Omental fat pad (tissue), 4 donors: ENCODE results near the gene CENPU. TPM values are rescaled to one million over a fixed set of nuclear protein-coding genes. Genes with fewer than 3 reads are reported as not detected.

Experiments
- ATAC-seq: fragments of 150-250 bp; one replicate; pipeline ENCODE4 v1.9.1; 2016; ENCODE audit warnings: mild to moderate bottlenecking, moderate library complexity; ENCODE audit not compliant: low FRiP score
- DNase-seq: peaks from one replicate; pipeline ENCODE4 v3.0.0-alpha.2; 2019; ENCODE audit warnings: low spot score
- total RNA-seq, 4 donors: library from RNA; depleted of rRNA; stranded (reverse); fragments of >200 nt; gene quantifications; one replicate each; pipeline ENCODE4 v1.1.0, GENCODE V29; 2016
- TF ChIP-seq, protein P1 (sequence below), 3 donors: fragments of 450-650 bp; IDR thresholded peaks; one replicate each; pipeline ENCODE4 v1.5.1; 2016 to 2017; ENCODE audit warnings: antibody characterized with exemption in 3 of 3, mild to moderate bottlenecking in 3 of 3, moderate library complexity in 2 of 3

CENPU gene
- total RNA-seq, 4 donors from 2014 or later: 1.3 to 4.6 (median 3.6) TPM

DNA sequence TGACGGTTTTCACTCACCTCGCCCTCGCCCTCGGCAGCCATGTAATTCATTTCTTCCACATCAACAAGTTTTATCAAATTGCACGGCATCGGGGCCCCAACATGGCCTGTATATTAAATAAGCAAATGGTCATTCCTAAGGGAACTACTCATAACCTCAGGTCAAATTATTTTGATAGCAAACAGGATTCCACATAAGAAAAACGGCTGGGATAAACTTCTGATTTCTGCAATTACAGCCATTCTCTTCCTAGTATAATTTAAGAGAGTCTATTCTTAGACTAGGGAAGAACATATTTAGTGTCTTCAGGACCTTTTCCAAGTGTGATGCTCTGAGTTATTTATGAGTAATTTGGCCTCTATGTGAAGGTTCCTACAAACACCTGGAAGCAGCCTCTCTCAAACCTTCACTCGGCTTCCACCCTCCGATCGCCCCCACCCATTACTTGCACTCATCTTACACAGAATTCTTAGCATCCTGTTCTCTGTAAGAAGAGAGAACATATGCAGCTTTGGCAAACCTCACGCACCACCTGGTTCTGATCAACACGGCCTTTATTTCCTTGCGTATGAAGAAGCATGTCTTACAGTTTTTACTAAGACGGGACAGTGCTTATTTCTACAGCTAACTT lies 29.4 kb upstream of the CENPU start:
- DNase-seq (no peak), ATAC-seq (no peak)
- TF ChIP-seq, protein P1, sequence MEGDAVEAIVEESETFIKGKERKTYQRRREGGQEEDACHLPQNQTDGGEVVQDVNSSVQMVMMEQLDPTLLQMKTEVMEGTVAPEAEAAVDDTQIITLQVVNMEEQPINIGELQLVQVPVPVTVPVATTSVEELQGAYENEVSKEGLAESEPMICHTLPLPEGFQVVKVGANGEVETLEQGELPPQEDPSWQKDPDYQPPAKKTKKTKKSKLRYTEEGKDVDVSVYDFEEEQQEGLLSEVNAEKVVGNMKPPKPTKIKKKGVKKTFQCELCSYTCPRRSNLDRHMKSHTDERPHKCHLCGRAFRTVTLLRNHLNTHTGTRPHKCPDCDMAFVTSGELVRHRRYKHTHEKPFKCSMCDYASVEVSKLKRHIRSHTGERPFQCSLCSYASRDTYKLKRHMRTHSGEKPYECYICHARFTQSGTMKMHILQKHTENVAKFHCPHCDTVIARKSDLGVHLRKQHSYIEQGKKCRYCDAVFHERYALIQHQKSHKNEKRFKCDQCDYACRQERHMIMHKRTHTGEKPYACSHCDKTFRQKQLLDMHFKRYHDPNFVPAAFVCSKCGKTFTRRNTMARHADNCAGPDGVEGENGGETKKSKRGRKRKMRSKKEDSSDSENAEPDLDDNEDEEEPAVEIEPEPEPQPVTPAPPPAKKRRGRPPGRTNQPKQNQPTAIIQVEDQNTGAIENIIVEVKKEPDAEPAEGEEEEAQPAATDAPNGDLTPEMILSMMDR (IDR thresholded peaks at IDR 0.05): no peak

DNA sequence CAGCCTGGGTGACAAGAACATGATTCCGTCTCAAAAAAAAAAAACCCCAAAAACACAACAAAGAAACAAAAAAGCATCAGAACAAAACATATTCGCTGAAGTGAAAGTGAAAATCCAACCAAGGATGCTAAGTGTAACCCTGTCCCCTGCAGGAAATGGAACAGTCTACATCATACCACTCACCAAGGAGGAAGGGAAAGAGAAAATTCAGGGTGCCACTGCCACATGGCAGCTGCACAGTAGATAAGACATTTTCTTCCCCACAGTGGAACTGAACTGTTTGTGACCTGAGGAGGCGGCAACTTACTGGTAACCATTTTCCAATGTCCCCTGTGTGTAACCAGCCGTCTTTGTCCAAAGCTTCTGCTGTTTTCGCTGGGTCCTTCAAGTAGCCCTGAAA lies 28.2 kb upstream of the CENPU start:
- no peak for DNase-seq

DNA sequence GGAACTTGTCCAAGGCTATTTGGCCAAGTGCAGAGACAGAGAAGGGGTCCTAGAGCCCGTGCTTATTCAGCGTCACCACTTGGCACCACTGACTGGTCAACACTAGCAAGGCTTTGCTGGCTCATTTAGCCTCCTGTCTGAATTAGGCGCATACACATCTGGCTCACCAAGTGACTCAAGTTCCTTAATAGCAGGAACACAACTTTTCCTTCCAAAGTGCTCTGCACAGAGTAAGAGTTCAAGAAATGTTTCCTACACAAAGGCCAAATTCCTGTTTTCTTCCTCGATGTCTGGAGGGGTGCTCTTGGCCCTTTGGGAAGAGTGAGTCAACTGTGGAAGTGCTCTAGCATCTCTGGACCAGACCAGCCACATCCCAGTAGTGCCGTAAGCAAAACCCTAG lies 26.8 kb upstream of the CENPU start:
- TF ChIP-seq, protein P1 (IDR thresholded peaks at IDR 0.05): no peak

More for the DNA sequence above, 28.2 kb upstream of the CENPU start:
- TF ChIP-seq, protein P1 (IDR thresholded peaks at IDR 0.05): no peak
- ATAC-seq: no peak

DNA sequence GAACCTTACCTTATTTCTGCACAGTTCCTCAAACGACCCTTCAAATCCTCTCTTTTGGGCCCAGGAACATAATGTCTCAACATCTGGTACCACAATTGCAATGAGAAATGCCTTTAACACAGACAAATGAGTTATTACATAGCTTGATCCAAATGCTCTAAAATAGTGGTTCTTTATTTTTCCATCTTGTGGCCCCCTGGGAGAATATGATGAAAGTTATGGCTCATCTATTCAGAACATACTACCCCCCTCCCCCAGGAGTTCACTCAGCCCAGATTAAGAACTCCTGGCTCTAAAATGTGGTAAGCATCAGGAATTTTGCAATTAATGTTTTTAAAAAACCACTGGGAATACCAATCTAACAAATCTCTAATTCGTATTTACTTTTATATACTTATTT lies 23.9 kb upstream of the CENPU start:
- DNase-seq (no peak), ATAC-seq (peak; percentile 41)
- TF ChIP-seq, protein P1 (IDR thresholded peaks at IDR 0.05): no peak

More for the DNA sequence above, 26.8 kb upstream of the CENPU start:
- DNase-seq (no peak), ATAC-seq (no peak)

DNA sequence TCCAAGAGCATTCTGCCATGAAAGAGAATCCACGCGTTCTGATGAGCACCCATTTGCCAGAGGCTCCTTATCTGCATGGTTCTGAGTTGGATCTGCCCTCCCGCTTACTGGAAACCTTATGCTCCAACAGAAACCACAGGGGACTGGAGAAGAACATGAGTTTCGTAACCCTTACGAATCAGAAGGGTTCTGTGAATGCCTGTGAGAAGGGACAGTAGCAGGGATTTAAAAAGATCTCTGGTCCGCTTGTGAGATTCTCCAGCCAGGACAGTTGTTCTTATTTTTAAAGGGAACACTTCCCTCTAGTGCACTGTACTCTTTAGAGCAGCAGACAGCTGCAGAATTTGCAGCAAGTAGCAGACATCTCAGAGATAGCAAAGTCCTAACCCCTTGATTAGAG lies 22.5 kb upstream of the CENPU start:
- TF ChIP-seq, protein P1 (IDR thresholded peaks at IDR 0.05): no peak
- peak; percentile 84 for ATAC-seq
- DNase-seq: no peak

DNA sequence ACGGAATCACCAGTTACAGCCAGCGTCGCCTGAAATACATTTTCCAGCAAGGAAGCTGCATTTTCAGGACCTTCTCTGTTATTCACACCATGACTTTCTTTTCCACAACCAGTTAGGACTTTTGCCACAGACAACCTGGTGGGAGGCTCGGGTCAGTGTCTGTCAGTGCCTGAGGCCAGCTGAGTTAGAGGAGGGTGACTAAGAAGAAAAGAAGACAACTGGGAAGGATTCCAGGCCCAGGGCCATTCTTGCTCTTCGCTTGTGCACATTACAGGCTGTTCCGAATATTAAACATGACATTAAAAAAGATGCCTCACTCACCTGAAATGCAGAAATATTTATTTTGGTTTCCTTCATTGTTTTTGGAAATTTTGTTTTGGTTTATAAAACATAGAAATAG lies 21.4 kb upstream of the CENPU start:
- DNase-seq (no peak), ATAC-seq (no peak)
- TF ChIP-seq, protein P1 (IDR thresholded peaks at IDR 0.05): no peak

DNA sequence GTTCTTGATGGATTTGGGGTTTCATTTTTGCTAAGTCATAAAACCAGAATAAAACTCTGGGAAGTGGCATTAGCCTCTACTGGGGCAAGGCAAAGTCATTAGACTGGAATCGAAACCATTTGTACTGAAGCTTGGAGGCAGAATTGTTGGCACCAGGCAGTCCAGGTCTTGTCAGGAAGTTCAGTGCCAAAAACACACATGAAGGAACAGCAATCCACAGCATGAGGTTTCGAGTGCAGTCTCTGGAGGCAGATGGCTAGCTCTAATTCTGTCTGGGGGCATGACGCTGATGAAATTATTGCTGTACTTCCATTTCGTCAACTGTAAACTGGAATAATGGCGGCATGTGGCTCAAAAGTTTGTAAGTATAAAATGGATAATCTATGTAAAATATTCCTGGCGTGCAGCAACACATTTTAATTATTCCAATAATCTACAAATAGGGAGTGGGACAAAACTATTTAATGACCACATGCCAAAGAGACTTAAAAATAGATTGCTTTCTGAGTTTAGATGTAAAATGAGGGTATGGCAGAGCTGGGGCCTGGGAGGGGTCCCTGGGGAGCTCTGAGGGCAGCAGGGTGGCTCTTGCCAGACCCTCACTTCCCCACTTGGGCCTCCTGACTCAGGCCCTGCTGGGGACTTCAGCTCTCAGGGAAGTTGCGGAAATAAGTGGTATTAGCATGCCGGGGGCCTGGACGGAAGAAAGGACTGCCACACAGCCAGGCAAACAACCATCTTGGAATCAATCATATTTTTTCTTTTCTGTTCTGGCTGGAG lies 18.8 kb upstream of the CENPU start:
- DNase-seq: no peak
- ATAC-seq: no peak

More for the DNA sequence above, 18.8 kb upstream of the CENPU start:
- TF ChIP-seq, protein P1 (IDR thresholded peaks at IDR 0.05): no peak
